GM21515 (cell line): ENCODE measurements around the gene PLAAT4.
A peak's percentile ranks its signal among the peaks of the same experiment; 100 is the strongest.
"Not testable (repeated sequence)": the region's sequence is repeated elsewhere in the genome, so short reads cannot be mapped to it uniquely, and the experiment has no call there.

Experiments used
- ATAC-seq: cut with Tn5 transposase; IDR thresholded peaks from one replicate; pipeline ENCODE4 v1.9.1; 2021; ENCODE audit not compliant: unreplicated experiment

The PLAAT4 gene

GRCh38 chr11:63567044-63567840 is 30.6 kb downstream of the PLAAT4 start:
- peak; percentile 66 for ATAC-seq

- ATAC-seq: no peak
These were observed 33.0 kb downstream of the PLAAT4 start for GRCh38 chr11:63569570-63569969.

DNA sequence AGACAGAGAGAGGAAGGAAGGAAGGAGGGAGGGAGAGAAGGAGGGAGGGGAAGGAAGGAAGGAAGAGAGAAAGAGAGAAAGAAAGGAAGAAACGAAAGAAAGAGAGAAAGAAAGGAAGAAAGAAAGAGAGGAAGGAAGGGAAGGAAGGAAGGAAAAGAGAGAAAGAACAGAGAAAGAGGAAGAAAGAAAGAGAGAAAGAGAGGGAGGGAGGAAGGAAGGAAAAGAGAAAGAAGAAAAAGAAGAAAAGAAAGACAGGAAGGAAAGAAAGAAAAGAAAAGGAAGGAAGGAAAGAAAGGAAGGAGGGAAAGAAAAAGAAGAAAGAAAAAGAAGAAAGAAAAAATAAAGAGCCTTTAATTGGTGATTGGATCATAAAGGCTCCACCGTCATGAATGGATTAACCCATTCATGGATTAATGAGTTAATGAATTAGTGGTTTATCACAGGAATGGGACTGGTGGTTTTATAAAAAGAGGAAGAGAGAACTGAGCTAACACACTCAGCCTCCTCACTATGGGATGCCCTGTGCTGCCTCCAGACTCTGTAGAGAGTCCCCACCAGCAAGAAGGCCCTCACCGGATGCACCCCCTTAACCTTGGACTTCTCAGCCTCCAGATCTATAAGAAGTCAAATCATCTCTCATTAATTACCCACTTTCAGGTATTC is 35.5 kb downstream of the PLAAT4 start:
- ATAC-seq: no peak

DNA sequence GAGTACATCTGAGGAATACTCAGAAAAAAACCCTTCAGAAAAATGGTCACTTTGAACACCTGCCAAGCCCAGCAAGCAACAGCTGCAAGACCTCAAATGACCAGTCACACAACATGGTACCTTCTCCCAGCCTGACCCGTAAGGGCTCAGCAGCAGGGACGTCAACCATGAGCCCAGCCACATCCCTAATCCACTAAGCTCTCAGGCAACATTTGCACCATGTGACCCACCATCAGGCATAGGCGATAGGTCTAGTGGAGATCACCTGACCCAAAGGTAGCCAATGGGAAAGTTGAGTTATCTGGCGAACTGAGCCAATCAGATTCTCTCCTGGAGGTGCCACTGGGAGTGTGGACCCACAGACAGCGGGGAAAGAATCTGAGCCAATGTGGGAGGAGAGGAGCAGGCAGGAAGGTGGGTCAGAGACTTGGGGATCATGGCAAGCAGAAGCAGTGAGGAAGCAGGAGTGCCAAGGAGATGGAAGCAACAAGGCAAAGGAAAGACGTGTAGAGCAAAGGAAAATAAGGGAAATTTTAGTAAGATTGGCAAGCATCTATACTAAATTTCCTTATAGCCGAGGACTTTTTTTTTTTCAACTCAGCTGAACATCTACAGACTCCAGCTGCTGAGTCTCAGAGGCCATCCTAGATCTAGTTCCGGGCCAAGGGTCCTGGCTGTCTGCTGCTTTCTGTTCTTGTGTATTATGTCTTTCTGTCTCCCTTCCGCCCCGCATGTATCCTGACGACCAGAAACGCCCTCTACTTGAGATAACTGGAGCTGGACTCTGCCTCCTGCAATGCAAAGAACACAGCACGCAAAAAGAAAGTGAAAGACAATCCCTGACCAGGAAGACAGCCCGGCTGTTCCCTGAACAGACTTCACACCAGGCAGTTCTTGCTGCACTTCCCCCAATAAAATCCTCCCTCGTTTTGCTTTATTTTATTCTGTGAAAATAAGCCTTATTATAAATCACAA is 37.6 kb downstream of the PLAAT4 start:
- peak; percentile 60 for ATAC-seq

- ATAC-seq: no peak
These were observed 38.4 kb downstream of the PLAAT4 start for GRCh38 chr11:63574856-63575602.

- ATAC-seq: not testable (repeated sequence)
These were observed 42.3 kb downstream of the PLAAT4 start for GRCh38 chr11:63578882-63579281.

- not testable (repeated sequence) for ATAC-seq
These were observed 44.6 kb downstream of the PLAAT4 start for GRCh38 chr11:63581224-63581623.

GRCh38 chr11:63583357-63583677 is 46.7 kb downstream of the PLAAT4 start:
- ATAC-seq: no peak

GRCh38 chr11:63586451-63587166 is 50.0 kb downstream of the PLAAT4 start:
- ATAC-seq: no peak

- ATAC-seq: no peak
These were observed 52.4 kb downstream of the PLAAT4 start for GRCh38 chr11:63589000-63589399.

- no peak for ATAC-seq
These were observed 53.6 kb downstream of the PLAAT4 start for GRCh38 chr11:63590024-63590788.

- no peak for ATAC-seq
These were observed 56.4 kb downstream of the PLAAT4 start for GRCh38 chr11:63592975-63593395.

GRCh38 chr11:63595296-63595695 is 58.7 kb downstream of the PLAAT4 start:
- no peak for ATAC-seq
